Right renal pelvis (tissue), 4 donors: Measurements from ENCODE around the gene MCTP1. TPM values are rescaled to one million over a fixed set of nuclear protein-coding genes. Genes with fewer than 3 reads are reported as not detected.
"Not testable (repeated sequence)": the region's sequence is repeated elsewhere in the genome, so short reads cannot be mapped to it uniquely, and the experiment has no call there.

ENCODE experiments used
- DNase-seq, 4 donors: peaks; one replicate each; pipeline ENCODE4 v3.0.0-alpha.2; 2013; ENCODE audit warnings: low read depth in 4 of 4, low spot score in 3 of 4, missing footprints in 1 of 4
- polyA plus RNA-seq, 4 donors: library from polyadenylated mRNA; unstranded; fragments of 120-200 nt; gene quantifications; one replicate each; pipeline ENCODE4 v1.2.1, GENCODE V29; 2013; ENCODE audit not compliant: insufficient read length in 4 of 4

MCTP1 gene
- polyA plus RNA-seq, 4 donors, result 4.5 to 7.3 (median 6.1) TPM

GRCh38 chr5:94992325-94992724 is 292.6 kb downstream of the MCTP1 start:
- DNase-seq, result no peak

- no peak for DNase-seq
Observed at GRCh38 chr5:94983861-94984535, 300.9 kb downstream of the MCTP1 start.

GRCh38 chr5:94977437-94977836 is 307.5 kb downstream of the MCTP1 start:
- DNase-seq, result no peak

- DNase-seq, result no peak
Observed at GRCh38 chr5:94976853-94977252, 308.0 kb downstream of the MCTP1 start.

- no peak for DNase-seq
Observed at GRCh38 chr5:94972268-94972667, 312.6 kb downstream of the MCTP1 start.

GRCh38 chr5:94969174-94969573 is 315.7 kb downstream of the MCTP1 start:
- DNase-seq, result no peak

GRCh38 chr5:94968507-94969095 is 316.3 kb downstream of the MCTP1 start:
- peak; percentile 23 to 53 (median 45) for DNase-seq

GRCh38 chr5:94967525-94967924 is 317.4 kb downstream of the MCTP1 start:
- no peak for DNase-seq

- not testable (repeated sequence) for DNase-seq
Observed at GRCh38 chr5:94959279-94959678, 325.6 kb downstream of the MCTP1 start.

GRCh38 chr5:94945656-94946055 is 339.2 kb downstream of the MCTP1 start:
- DNase-seq, result no peak

- DNase-seq, result no peak
Observed at GRCh38 chr5:94944160-94944559, 340.7 kb downstream of the MCTP1 start.

- DNase-seq, result no peak
Observed at GRCh38 chr5:94941122-94941755, 343.7 kb downstream of the MCTP1 start.

- DNase-seq, result no peak
Observed at GRCh38 chr5:94932259-94932658, 352.6 kb downstream of the MCTP1 start.

GRCh38 chr5:94928891-94929290 is 356.0 kb downstream of the MCTP1 start:
- DNase-seq, result no peak

- no peak for DNase-seq
Observed at GRCh38 chr5:94920570-94920969, 364.3 kb downstream of the MCTP1 start.

- DNase-seq, result no peak
Observed at GRCh38 chr5:94916619-94917018, 368.3 kb downstream of the MCTP1 start.

- no peak for DNase-seq
Observed at GRCh38 chr5:94911276-94911675, 373.6 kb downstream of the MCTP1 start.

GRCh38 chr5:94910721-94911120 is 374.2 kb downstream of the MCTP1 start:
- DNase-seq, result no peak

- DNase-seq, result no peak
Observed at GRCh38 chr5:94908889-94909480, 375.9 kb downstream of the MCTP1 start.

- no peak for DNase-seq
Observed at GRCh38 chr5:94906750-94907149, 378.1 kb downstream of the MCTP1 start.

GRCh38 chr5:94903726-94904125 is 381.2 kb downstream of the MCTP1 start:
- DNase-seq, result no peak
